GM19397 (cell line): ENCODE results near the gene RBBP9.
A peak's percentile ranks its signal among the peaks of the same experiment; 100 is the strongest.
"Not testable (repeated sequence)": the region's sequence is repeated elsewhere in the genome, so short reads cannot be mapped to it uniquely, and the experiment has no call there.

Source experiments
- ATAC-seq: cut with Tn5 transposase; IDR thresholded peaks from one replicate; pipeline ENCODE4 v1.9.1; 2021; ENCODE audit warnings: mild to moderate bottlenecking, moderate library complexity; ENCODE audit not compliant: unreplicated experiment

The RBBP9 gene

DNA sequence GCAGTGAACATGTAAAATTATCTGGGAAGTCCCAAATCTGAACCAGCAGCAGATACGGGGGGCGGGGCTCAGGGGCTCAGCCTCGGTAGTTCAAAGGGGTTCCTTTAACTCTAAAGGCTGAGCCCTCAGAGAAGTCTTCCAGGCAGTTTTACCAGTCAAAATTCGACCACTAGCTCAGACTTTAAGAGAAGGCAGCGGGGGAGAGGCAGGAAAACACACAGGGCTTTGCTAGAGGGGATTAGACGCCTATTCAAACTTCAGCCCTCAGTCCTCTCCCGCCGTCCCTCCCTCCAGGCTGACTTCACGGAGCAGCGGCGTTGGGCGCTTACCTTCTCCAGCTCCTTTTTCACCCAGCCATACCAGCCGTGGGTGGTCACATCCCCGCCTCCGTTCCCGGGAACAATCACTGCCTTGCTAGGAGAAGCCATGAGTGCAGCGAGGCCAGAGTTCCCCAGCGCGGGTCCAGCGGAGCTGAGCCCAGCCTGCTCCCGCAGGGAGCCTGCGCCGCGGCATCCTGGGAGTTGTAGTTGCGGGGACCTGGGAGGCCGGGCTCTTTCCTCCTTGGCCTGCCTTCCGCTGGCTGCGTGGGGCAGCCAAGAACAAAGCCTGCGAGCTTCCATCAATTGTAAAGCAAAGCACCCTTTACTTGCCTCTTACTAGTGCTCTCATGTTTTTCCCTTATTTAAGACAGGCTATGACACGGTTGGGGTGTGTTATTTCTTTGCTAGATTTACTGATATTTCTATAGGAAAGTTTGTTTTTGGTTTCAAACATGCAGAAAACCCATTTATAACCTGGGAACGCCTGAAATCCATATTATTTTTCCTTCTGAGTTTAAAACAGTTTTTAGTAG lies at the start of gene RBBP9:
RBBP9 (minus strand) TSS at position 486 of the 853 bp plus-strand sequence; CDS start at position 428, 58 bp downstream.
- peak; percentile 99 for ATAC-seq

DNA sequence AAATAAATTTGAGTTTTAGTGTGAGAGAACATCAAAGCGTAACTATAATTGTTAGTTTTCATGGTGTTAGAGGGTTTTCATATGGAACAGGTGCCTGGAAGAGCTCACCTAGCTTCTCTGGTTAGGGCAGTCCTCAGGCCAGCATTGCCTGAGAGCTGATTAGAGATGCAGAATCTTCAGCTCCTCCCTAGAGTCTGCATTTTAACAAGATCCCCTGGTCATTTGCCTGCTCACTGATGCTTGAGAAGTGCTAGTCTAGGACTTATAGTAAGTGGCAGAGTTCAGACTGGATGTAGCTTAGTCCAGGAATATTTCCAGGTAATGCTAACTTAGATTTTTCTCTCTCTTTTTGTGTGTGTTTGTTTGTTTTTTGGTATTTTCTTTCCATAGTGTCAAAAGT lies 48.5 kb upstream of the RBBP9 start:
- no peak for ATAC-seq

DNA sequence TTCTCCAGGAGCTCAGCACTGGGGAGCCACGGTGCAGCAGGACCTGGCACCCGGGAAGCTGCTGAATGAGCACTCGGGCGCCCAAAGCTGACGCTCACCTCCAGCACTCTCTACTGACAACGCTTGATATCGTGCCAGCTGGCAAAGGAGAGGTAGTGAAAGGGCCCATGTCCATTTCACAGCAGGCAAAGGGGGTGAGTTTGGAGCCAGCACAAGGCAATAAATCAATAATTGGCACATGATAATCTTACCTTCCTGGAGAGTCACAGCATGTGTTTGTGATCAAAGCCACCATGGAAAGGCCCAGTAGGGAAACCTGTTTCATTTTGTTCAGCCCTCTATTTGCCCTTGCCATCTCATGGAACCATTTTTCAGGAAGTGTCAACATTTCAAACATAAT lies 46.9 kb upstream of the RBBP9 start:
- no peak for ATAC-seq

DNA sequence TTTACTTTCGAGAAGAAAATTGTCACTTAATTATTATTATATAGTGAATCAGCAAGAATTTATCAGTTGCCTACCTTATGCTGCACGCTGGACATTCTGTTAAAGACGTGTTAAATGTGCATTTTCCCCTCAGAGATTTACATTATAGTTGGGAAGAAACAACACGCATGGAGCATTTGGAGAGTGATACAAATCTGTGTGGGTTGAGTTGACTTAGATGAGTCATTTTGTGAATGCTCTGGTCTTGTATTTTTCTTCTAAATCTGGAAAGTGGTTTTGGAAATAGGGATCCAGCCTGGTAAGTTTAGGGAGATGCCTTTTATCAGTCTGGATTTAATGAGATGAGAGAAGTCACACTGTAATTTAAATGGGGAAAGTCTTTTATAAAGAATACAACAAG lies 46.2 kb upstream of the RBBP9 start:
- no peak for ATAC-seq

DNA sequence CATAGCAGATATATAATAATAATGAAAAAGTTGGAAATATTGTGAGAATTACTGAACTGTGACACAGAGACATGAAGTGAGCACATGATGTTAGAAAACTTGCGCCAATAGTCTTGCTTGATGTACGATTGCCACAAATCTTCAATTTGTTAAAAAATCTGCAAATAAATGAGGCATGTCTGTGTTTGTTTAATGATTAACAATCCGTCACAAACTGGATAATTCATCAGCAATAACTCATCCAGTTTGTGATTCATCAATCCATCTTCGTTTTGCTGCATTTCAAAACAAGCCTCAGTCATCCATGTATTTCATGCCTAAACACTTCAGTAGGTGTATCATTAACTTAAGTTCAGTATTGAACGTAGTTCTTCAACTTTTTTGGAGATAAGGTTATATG lies 44.7 kb upstream of the RBBP9 start:
- ATAC-seq, result no peak

DNA sequence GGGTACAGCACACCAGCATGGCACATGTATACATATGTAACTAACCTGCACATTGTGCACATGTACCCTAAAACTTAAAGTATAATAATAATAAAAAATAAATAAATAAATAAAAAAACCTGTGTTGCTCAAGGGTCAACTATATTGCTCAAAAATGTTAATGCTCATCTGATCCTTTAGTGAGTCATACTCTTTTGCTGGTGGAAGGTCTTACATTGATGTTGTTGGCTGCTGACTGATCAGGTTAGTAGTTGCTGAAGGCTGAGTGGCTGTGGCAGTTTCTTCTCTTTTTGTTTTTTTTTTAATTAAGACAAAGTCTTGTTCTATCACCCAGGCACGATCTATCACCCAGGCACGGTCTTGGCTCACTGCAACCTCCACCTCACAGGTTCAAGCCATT lies 40.6 kb upstream of the RBBP9 start:
- ATAC-seq, result no peak

DNA sequence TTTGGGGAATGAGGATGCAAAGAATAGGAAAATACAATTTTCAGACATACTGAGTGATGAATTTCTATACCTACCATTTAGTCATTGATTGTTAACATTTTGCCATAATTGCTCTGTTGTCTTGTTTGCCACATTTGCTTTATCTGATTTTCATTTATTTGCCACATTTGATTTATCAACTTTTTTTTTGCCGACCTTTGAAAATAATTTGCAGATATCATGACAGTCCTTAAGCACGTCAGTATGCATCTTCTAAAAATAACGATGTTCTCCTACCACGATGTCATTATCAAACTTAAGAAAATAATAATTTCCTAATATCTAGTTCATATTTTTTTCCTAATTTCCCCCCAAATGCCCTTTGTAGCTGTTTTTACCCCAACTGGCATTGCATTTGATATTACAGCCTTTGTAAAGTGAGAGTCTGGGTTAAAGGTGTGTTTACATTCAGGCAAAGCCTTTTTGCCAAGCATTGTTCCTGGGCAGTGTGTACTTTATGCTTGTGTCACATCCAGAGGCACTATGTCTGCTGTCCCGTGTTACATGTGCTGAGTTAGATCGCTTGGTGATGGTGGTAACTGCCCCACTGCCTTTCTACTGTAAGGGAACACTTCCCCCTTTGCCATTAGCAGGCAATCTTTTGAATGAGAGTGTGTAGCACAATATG lies 37.1 kb upstream of the RBBP9 start:
- ATAC-seq, result no peak

DNA sequence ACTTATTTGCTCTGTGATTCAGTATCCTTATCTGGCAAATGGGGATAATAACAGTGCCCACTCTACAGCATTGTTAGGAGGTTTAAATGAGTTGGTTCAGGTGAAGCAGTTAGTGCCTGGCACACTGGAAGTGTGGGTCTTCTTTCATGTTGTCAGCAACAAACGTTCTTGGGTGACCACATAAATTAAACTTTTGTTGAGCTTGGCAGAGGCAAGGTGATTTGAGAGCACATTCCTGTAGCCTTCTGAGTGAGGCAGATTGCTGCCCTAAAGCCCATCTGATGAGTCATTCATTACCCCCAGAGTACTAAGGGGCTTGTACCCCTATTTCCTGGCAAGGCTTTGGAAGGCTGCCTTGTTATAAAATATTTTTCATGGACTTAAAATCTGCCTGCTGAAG lies 36.5 kb upstream of the RBBP9 start:
- ATAC-seq, result no peak

DNA sequence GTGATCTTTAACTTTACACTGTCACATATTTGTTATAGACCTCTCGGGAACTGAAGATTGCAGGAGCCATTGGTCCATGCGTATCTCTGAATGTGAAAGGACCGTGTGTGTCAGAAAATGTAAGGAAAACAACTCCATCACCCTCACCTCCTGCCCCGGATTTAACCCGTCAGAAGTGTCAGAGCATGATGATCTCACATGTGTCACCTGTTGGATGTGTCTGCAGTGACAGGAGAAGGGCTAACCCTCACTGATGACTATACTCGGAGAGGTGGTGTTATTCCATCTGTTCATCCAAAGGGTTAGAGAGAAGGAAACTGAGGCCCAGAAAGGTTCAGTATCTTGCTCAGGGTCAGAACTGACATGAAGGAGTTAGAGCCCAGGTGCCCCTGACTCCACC lies 35.6 kb upstream of the RBBP9 start:
- no peak for ATAC-seq

DNA sequence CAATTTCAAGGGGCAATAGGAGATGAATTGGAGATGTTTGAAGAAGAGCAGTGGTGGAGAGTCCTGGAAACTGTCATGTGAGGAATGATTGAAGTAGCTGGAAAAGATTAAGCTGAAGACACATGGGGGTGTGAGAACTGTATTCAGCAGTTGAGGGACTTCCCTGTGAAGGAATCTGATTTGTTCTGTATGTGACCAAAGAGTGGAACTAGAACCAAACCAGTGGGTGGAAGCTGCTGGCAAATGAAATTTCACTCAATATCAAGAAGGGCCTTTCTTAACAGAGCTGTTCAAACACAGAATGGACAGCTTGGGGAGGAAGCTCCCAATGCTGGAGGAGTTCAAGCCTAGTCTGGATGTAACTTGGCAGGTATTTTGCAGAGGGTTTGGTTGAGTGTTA lies 32.0 kb upstream of the RBBP9 start:
- ATAC-seq, result no peak

DNA sequence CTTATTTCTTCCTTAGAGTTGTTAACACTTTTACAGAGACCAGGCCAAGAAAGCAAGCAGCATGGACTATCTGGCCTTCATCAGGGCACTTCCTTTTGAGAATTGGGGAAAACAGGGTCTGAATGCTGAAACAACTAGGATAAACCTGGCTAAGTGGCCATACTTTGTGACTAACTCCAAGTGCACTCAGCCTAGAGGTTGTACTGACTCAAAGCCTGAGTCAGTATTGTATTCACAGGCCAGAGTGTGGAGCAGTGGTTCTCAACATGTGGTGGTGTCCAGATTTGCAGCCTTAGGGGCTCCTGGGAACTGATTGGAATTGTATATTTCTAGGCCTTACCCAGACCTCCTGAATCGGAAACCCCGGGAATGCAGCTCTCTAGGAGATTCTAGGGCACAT lies 30.8 kb upstream of the RBBP9 start:
- no peak for ATAC-seq

DNA sequence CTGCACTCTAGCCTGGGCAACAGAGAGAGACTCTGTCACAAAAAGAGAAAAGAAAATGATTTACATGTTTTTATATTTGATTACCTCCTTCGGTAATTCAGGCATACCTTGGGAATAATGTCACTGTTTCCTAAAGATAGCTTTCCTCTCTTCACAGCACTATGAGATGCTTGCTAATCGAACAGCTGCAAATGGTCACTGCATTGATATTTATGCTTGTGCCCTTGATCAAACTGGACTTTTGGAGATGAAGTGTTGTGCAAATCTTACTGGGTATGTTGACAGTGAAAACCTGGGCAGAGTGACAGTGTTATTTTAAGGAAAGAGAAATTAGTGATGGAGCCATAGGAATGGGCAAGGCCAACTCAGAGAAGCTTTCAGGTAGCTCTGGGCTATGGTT lies 30.3 kb upstream of the RBBP9 start:
- ATAC-seq, result no peak

DNA sequence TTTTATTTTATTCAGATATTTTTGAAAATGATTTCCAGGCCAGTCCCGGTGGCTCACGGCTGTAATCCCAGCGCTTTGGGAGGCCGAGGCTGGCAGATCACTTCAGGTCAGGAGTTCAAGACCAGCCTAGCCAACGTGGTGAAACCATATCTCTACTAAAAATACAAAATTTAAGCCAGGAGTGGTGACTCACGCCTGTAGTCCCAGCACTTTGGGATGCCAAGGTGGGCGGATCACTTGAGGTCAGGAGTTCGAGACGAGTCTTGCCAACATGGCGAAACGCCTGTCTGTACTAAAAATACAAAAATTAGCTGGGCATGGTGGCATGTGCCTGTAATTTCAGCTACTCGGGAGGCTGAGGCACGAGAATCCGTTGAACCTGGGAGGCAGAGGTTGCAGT lies 29.7 kb upstream of the RBBP9 start:
- not testable (repeated sequence) for ATAC-seq

DNA sequence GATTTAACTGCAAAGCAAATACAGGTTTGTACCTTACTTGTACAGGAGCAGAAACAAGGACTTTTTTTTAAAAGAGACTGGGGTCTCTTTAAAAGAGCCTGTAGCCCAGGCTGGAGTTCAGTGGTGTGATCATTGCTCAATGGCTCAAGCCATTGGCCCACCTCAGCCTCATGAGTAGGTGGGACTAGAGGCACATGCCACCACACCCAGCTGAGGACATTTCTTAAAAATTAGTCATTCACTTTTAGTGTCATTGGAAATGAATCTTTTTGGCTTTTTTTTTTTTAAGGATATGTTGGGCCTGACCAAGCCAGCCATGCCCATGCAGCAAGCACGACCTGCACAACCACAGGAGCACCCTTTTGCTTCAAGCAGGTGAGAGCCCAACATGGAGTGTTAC lies 27.6 kb upstream of the RBBP9 start:
- ATAC-seq, result no peak

DNA sequence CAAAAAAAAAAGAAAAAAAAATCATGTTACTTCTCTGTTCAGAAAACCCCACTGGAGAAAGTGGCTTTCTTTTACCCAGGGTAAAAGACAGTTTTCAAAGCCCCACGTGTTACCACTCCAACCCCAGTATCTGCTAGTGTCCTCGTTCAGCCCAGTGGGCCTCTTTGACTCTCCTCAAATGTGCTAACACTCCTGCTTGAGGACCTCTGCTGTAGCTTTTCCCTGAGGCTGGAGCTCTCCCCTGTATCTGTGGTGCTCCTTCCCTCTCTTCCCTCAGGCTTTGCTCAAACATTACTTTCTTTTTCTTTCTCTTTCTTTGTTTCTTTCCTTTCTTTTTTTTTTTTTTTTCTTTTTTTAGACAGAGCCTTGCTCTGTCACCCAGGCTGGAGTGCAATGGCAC lies 26.0 kb upstream of the RBBP9 start:
- ATAC-seq, result no peak

DNA sequence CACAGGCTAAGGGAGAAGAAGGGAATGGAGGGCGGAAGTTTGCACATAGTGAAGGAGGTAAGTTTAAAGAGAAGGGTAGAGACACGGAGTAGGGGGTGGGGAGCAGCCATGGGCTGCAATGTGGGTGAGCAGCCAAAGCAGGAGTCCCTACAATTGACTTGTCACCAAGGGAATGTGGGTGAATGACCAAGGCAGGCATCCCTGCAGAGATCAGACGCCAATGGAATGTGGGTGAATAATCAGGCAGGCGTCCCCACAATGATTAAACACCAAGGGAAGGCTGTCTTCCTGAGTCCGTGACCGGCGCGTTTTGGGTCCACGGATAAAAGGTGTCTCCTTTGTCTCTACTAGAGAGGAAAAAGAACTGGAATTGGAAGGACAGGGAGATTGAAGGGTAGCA lies 25.0 kb upstream of the RBBP9 start:
- not testable (repeated sequence) for ATAC-seq

DNA sequence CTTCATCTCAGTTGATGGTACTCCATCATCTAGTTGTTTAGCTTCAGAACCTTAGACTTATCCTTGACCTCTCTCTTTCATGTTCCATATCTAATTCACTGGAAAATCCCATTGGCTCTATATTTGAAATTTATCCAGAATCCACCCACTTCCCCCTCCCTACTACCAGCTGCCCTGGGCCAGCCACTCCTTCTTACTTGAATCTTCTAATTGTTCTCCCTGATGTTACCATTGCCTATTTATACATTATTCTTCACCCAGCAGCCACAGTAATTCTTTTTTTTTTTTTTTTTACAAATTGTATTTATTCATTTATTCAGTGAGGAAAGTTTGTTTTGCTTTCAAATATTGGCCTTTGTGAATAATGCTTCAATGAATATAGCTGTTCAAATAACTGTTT lies 18.9 kb upstream of the RBBP9 start:
- no peak for ATAC-seq

DNA sequence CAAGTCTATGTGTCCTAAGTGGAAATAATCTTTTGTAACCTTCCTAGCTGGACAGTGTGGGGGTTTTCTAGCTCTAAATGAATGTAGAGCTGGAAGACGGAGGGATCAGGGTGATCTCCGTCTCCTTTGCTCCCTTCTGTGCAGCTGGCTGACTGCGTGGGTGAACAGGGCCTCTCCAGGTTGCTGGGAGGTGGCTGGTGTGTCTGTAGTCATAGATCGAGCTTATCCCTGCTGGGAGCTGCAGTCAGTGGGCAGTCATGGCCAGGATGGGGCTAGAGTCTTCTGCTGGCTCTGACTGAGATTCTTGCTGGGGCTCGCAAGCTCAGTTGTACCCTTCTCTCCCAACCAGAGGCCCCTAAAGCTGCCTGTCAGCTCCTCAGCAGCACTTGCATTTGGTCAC lies 17.1 kb upstream of the RBBP9 start:
- no peak for ATAC-seq

DNA sequence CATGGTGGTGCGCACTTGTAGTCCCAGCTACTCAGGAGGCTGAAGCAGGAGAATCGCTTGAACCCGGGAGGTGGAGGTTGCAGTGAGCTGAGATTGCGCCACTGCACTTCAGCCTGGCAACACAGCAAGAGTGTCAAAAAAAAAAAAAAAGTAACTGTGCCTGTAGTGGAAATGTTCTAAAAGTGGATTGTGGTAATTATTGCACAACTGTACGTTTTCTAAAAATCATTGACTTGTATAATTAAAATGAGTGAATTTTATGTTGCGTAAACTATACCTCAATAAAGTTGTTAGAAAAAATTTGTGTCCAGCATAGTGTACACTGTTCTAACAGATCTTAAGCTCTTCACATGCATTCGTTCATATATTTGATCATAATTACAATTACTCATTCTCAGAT lies 16.2 kb upstream of the RBBP9 start:
- no peak for ATAC-seq

DNA sequence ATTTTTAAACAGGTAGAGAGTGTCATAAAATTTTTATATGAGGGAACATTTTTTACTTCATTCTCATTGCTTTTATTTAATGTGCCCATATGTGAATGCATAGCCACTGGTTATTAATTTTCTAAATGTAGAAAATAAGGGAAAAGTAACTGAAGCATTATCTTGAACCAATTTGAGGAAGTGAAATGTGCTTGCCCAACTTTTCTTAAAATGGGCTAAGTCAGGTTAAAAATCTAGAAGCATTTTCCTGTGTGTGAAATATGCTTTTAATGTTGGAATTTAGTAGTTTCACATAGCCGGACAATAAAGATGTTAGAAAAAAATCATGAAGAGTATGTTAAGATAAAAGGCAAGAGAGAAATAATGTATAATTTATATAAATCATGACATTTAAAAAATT lies 14.5 kb upstream of the RBBP9 start:
- no peak for ATAC-seq

DNA sequence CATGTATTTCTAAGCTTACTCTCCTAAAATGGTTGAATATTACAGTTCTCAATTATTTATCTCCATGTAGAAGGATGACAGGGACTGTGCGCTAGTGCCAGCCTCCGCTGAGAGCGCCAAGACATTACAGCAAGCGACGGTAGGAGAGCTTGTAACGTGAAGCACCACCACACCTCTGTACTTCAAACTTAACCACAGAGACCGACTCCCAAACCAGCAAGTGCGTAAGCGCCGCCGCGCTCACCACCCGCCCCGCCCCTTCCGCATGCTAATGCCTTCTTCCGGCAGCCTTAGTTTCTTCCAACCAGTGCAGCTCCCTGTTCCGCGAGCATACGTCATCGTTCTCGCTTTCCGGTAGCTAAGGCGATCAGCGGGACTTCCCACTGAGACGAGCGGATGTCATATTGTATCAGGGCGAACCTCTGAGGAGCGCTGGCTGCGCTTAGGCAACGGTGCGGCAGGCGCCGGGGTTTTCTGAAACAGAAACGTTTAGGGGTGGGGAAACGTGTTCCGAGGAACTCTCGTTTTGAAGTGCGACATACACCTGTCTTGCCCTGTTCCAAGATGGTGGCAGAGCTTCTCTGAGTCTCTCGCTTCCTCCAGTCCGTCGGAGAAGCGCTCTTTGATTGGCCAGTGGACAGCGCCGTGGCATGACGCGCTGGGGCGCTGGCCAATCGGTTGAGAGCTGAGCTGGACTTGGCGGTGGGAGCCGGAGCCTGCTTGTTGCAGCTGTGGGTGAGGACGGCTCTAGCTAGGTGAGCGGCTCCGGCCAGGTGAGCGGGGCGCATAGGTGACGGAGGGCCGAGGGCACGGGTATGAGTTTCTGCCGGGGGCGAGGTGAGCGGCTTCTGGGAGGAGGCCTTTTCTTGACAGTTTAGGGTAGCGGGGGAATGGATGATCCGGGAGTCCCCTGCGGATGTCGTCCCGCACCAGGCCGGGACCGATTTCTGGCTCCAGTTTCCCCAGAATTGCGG lies 10.5 kb upstream of the RBBP9 start, which contains the start of gene SEC23B:
SEC23B (plus strand) TSS at position 723 of the 974 bp plus-strand sequence. CDS start 2,896 bp downstream, outside the sequence.
- peak; percentile 96 for ATAC-seq
